GM23248 (cell line): ENCODE data around the gene LATS2. TPM values are rescaled to one million over a fixed set of nuclear protein-coding genes. Genes with fewer than 3 reads are reported as not detected.

Experiments
- DNase-seq: peaks from one replicate; pipeline ENCODE4 v3.0.0-alpha.2; 2015
- H2AFZ ChIP-seq: fragments of 200-600 bp; sonication (generic); 2 replicates; pipeline ENCODE4 v1.6.1; 2016; ENCODE audit warnings: antibody characterized with exemption
- H3F3A ChIP-seq: fragments of 200-600 bp; sonication (generic); 2 replicates; pipeline ENCODE4 v1.6.1; 2016; ENCODE audit warnings: mild to moderate bottlenecking, antibody characterized with exemption, mixed run types; ENCODE audit not compliant: insufficient read depth
- H3K27ac ChIP-seq: fragments of 200-600 bp; sonication (generic); 2 replicates; pipeline ENCODE4 v1.5.1; 2016; ENCODE audit warnings: mild to moderate bottlenecking
- H3K27me3 ChIP-seq: fragments of 200-600 bp; sonication (generic); replicated peaks from 2 replicates; pipeline ENCODE4 v1.6.1; 2016; ENCODE audit warnings: mild to moderate bottlenecking; ENCODE audit not compliant: insufficient read depth
- H3K36me3 ChIP-seq: fragments of 200-600 bp; sonication (generic); 2 replicates; pipeline ENCODE4 v1.6.1; 2016; ENCODE audit warnings: low read depth, mild to moderate bottlenecking
- H3K4me1 ChIP-seq: fragments of 200-600 bp; sonication (generic); 2 replicates; pipeline ENCODE4 v1.6.1; 2016; ENCODE audit warnings: mild to moderate bottlenecking; ENCODE audit not compliant: insufficient read depth
- H3K4me2 ChIP-seq: fragments of 200-600 bp; sonication (generic); one replicate; pipeline ENCODE4 v1.6.1; 2016; ENCODE audit warnings: mild to moderate bottlenecking; ENCODE audit not compliant: unreplicated experiment
- H3K4me3 ChIP-seq: fragments of 200-600 bp; sonication (generic); 2 replicates; pipeline ENCODE4 v1.5.1; 2016; ENCODE audit warnings: mild to moderate bottlenecking
- H3K79me2 ChIP-seq: fragments of 200-600 bp; sonication (generic); 2 replicates; pipeline ENCODE4 v1.6.1; 2016; ENCODE audit warnings: mild to moderate bottlenecking; ENCODE audit not compliant: insufficient read depth
- H3K9ac ChIP-seq: fragments of 200-600 bp; sonication (generic); 2 replicates; pipeline ENCODE4 v1.6.1; 2016; ENCODE audit warnings: mild to moderate bottlenecking
- H3K9me2 ChIP-seq: fragments of 200-600 bp; sonication (generic); 2 replicates; pipeline ENCODE4 v1.6.1; 2016; ENCODE audit warnings: mixed run types, mild to moderate bottlenecking, moderate library complexity; ENCODE audit not compliant: insufficient read depth
- H3K9me3 ChIP-seq: fragments of 200-600 bp; sonication (generic); one replicate; pipeline ENCODE4 v1.6.1; 2017; ENCODE audit warnings: low read depth
- H4K20me1 ChIP-seq: fragments of 200-600 bp; sonication (generic); 2 replicates; pipeline ENCODE4 v1.6.0; 2016; ENCODE audit not compliant: insufficient read depth
- EZH2 ChIP-seq: fragments of 200-600 bp; sonication (generic); IDR thresholded peaks from 2 replicates; pipeline ENCODE4 v1.6.1; 2018; ENCODE audit warnings: antibody characterized with exemption, mild to moderate bottlenecking; ENCODE audit not compliant: insufficient read depth, poor library complexity, severe bottlenecking
- EZH2phosphoT487 ChIP-seq: fragments of 200-600 bp; sonication (generic); IDR thresholded peaks from 2 replicates; pipeline ENCODE4 v1.6.1; 2018; ENCODE audit warnings: antibody characterized with exemption, moderate library complexity, mild to moderate bottlenecking, low read depth; ENCODE audit not compliant: insufficient read depth
- WGBS, 2 experiments: methylation state at CpG; one replicate each; pipeline ENCODE4 v1.1.6; 2015 to 2017; ENCODE audit warnings: low lambda C conversion rate in 2 of 2, low coverage in 1 of 2; ENCODE audit errors: missing lambda C conversion rate in 2 of 2; 5-methylcytosine and 5-hydroxymethylcytosine counted together
- in situ Hi-C: fragments of 300-500 bp; cut with MboI; formaldehyde crosslinking; loops from 2 replicates; pipeline ENCODE4 v1.15.0; 2020
- polyA plus RNA-seq: library from polyadenylated mRNA; unstranded; fragments of >200 nt; fragmentation: Nextera tagmentation; extraction: Ambion mirVana; gene quantifications from 2 replicates; pipeline ENCODE4 v1.2.1, GENCODE V29; 2016
- total RNA-seq: library from RNA; depleted of rRNA; stranded (reverse); fragments of >200 nt; shearing (Covaris generic); gene quantifications from 2 replicates; pipeline ENCODE4 v1.2.3, GENCODE V29; 2014

Gene LATS2
- total and polyA plus RNA-seq, 2 experiments from 2014 or later, result 11.8 to 23.0 TPM

- Histone ChIP-seq H3K4me3 (no peak overlapping the region), H3K27ac (no peak overlapping the region), H3K9me2 (no peaks in the 10 kb centered on the region), H3K4me2 (no peak overlapping the region), H2AFZ (no peak overlapping the region), H3K9ac (no peak overlapping the region), H3K36me3 (peaks cover 24% of the 10 kb centered on the region; the same call in 1 of the 2 replicates), H3F3A (peaks cover 37% of the 10 kb centered on the region), H3K27me3 (no peaks in the 10 kb centered on the region), H3K9me3 (no peaks in the 10 kb centered on the region), H3K79me2 (peaks cover 100% of the 10 kb centered on the region), H4K20me1 (peaks cover 57% of the 10 kb centered on the region), H3K4me1 (peaks cover 16% of the 10 kb centered on the region)
- WGBS, 2 experiments, result 64 to 73% methylated on average over 5 of the region's 5 CpGs
- no peak for DNase-seq
- no peak for TF ChIP-seq EZH2
- no peak for TF ChIP-seq EZH2phosphoT487
- in situ Hi-C loops, result no loop called here
These were observed 16.3 kb downstream of the LATS2 start for GRCh38 chr13:21045100-21045499.

- H3K9me2 ChIP-seq, result no peaks in the 10 kb centered on the region
- H4K20me1 ChIP-seq, result peaks cover 63% of the 10 kb centered on the region
- no peak overlapping the region; the same call in 1 of the 2 replicates for H3K4me3 ChIP-seq
- H3K4me1 ChIP-seq, result peaks cover 22% of the 10 kb centered on the region
- WGBS, 2 experiments, result 4 to 8% methylated on average over 2 of the region's 2 CpGs
- H3K4me2 ChIP-seq, result peak overlapping the region; percentile 31
- H3K27me3 ChIP-seq, result no peaks in the 10 kb centered on the region
- H2AFZ ChIP-seq, result no peak overlapping the region
- H3K9ac ChIP-seq, result peak overlapping the region; percentile 32; the same call in 1 of the 2 replicates
- H3K9me3 ChIP-seq, result no peaks in the 10 kb centered on the region
- H3K36me3 ChIP-seq, result peaks cover 29% of the 10 kb centered on the region
- H3F3A ChIP-seq, result peaks cover 41% of the 10 kb centered on the region
- peak overlapping the region; percentile 57 for H3K27ac ChIP-seq
- no peak for TF ChIP-seq EZH2
- no peak for TF ChIP-seq EZH2phosphoT487
- peak; percentile 86 for DNase-seq
- peaks cover 100% of the 10 kb centered on the region for H3K79me2 ChIP-seq
- in situ Hi-C loops, result no loop called here
These were observed 17.5 kb downstream of the LATS2 start for GRCh38 chr13:21043898-21044297.

DNA sequence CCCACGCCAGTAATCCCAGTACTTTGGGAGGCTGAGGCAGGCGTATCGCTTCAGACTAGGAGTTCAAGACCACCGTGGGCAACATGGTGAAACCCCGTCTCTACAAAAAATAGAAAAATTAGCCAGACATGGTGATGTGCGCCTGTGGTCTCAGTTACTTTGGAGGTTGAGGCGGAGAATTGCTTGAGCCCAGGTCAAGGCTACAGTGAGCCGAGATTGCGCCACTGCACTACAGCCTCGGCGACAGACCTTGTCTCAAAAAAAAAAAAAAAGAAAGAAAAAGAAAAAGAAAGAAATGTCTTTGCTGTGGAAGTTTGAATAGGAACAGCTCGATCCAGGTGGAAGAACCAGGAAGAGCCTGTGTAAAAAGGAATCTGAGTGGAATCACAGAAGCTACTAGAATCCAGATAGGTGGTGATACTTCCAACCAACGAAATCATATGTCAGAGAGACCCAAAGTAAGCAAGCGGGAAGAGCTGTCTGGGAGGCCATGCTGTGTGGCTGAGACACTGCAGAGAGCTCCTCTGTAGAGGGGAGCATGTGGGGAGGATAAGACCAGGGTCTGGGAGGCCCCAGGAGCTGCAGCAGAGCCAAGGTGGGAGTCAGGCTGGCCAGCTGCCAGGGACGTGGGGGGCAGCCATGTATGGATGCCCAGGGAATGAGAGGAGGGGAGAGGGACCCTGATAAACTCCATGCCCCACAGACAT, 21.1 kb downstream of the LATS2 start:
- H3K9ac ChIP-seq, result no peak overlapping the region
- peaks cover 48% of the 10 kb centered on the region for H3F3A ChIP-seq
- no peaks in the 10 kb centered on the region for H3K27me3 ChIP-seq
- no peak overlapping the region for H3K27ac ChIP-seq
- H3K79me2 ChIP-seq, result peaks cover 100% of the 10 kb centered on the region
- H3K9me3 ChIP-seq, result no peaks in the 10 kb centered on the region
- no peaks in the 10 kb centered on the region for H3K9me2 ChIP-seq
- no peak overlapping the region for H3K4me2 ChIP-seq
- peaks cover 54% of the 10 kb centered on the region for H4K20me1 ChIP-seq
- 83% methylated on average over 15 of the region's 15 CpGs for WGBS, 2 experiments
- TF ChIP-seq EZH2phosphoT487, result no peak
- TF ChIP-seq EZH2, result no peak
- no peak overlapping the region for H3K4me3 ChIP-seq
- H3K36me3 ChIP-seq, result peaks cover 19% of the 10 kb centered on the region
- no peak overlapping the region for H2AFZ ChIP-seq
- in situ Hi-C loops, result no loop called here
- no peak for DNase-seq
- H3K4me1 ChIP-seq, result peaks cover 25% of the 10 kb centered on the region

DNA sequence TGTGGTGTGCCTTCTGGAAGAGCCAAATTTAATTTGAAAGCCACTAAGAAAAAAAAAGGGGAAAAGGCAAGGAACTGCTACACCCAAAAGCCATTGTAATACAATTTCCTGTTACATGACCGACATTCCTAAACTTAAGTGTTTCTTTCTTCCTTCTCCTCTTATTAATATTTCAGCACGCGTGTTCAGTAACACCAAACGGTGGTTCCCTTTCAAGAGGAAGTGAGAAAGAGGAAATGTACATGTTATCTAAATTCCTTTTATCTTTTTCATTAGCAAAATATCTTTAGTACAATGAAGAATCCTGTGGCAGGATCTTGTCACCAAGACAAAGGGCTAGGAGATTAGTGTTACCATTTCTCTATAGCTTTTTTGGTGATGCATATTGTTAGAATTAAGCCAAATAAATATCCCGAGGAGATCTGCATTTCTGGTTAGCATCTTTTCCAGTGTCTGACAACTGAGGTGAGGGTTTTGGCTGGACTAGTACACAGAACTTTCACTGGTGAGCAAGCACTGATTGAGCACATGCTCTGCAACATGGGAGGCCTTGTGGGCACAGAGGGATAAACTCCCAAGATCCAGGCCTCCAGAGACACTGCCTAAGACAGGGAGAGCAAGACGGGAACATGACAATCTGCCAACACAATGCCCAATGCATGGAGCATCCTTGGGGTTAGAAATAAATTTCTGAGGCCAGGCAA, 22.1 kb downstream of the LATS2 start:
- Histone ChIP-seq H3K27ac (peak overlapping the region; percentile 13; the same call in 1 of the 2 replicates), H3K9me2 (no peaks in the 10 kb centered on the region), H3K4me1 (peaks cover 32% of the 10 kb centered on the region), H3K9me3 (no peaks in the 10 kb centered on the region), H3K4me2 (peak overlapping the region; percentile 7), H3F3A (peaks cover 46% of the 10 kb centered on the region), H4K20me1 (peaks cover 46% of the 10 kb centered on the region; the same call in 1 of the 2 replicates), H3K27me3 (no peaks in the 10 kb centered on the region), H2AFZ (no peak overlapping the region), H3K9ac (no peak overlapping the region), H3K4me3 (no peak overlapping the region), H3K79me2 (peaks cover 100% of the 10 kb centered on the region), H3K36me3 (peaks cover 10% of the 10 kb centered on the region)
- DNase-seq, result no peak
- WGBS, 2 experiments, result 57 to 60% methylated on average over 6 of the region's 6 CpGs
- TF ChIP-seq EZH2 (no peak), EZH2phosphoT487 (no peak)
- in situ Hi-C loops, result no loop called here
